Thyroid gland (tissue), 4 donors: ENCODE data around the gene GRIK4.

Experiments
- CTCF ChIP-seq, 6 experiments: fragments of 200-600 bp in 3 of 6; fragments of 450-650 bp in 3 of 6; sonication (generic) in 3 of 6; IDR thresholded peaks; one replicate each; pipeline ENCODE4 v1.5.1; 2016 to 2019; ENCODE audit warnings: antibody characterized with exemption in 6 of 6, mild to moderate bottlenecking in 2 of 6, inconsistent platforms in 1 of 6, moderate library complexity in 1 of 6
- POLR2A ChIP-seq, 2 donors: fragments of 450-650 bp; IDR thresholded peaks; one replicate each; pipeline ENCODE4 v1.6.1; 2017; ENCODE audit warnings: antibody characterized with exemption in 2 of 2, mild to moderate bottlenecking in 2 of 2, moderate library complexity in 1 of 2

- TF ChIP-seq CTCF (IDR thresholded peaks at IDR 0.05) (no peak), POLR2A (IDR thresholded peaks at IDR 0.05) (no peak)
These were observed 424.8 kb downstream of the GRIK4 start for GRCh38 chr11:120936356-120936755.
